Right atrium auricular region (tissue), 2 donors: ENCODE results near the gene TRIP12. TPM values are rescaled to one million over a fixed set of nuclear protein-coding genes. Genes with fewer than 3 reads are reported as not detected.
"Not testable (repeated sequence)": the region's sequence is repeated elsewhere in the genome, so short reads cannot be mapped to it uniquely, and the experiment has no call there.

Source experiments
- DNase-seq: peaks from one replicate; pipeline ENCODE4 v3.0.0-alpha.2; 2019; ENCODE audit warnings: low spot score
- H3K27ac ChIP-seq, 2 donors: fragments of 200-600 bp; sonication (generic); 1 replicate in 1 of 2; 2 replicates in 1 of 2; pipeline ENCODE4 v1.5.1; 2016 to 2019
- H3K27me3 ChIP-seq, 2 donors: fragments of 200-600 bp; sonication (generic); one replicate each; pipeline versions ENCODE4 v1.5.1 to v1.6.0; 2017 to 2019
- H3K36me3 ChIP-seq: fragments of 200-600 bp; sonication (generic); one replicate; pipeline ENCODE4 v1.5.1; 2016
- H3K4me1 ChIP-seq, 2 donors: fragments of 200-600 bp; sonication (generic); one replicate each; pipeline versions ENCODE4 v1.5.1 to v1.6.0; 2017 to 2019
- H3K4me3 ChIP-seq, 2 donors: fragments of 200-600 bp; sonication (generic); 1 replicate in 1 of 2; 2 replicates in 1 of 2; pipeline ENCODE4 v1.5.1; 2017 to 2019; ENCODE audit warnings: mild to moderate bottlenecking in 1 of 2, moderate library complexity in 1 of 2
- H3K9me3 ChIP-seq, 2 donors: fragments of 200-600 bp; sonication (generic); one replicate each; pipeline ENCODE4 v1.5.1; 2019
- CTCF ChIP-seq, 2 donors: fragments of 200-600 bp; sonication (generic); IDR thresholded peaks; one replicate each; pipeline ENCODE4 v1.5.1; 2019; ENCODE audit warnings: antibody characterized with exemption in 2 of 2
- total RNA-seq, 2 donors: library from RNA; depleted of rRNA; stranded (reverse); fragments of >200 nt; gene quantifications; one replicate each; pipeline ENCODE4 v1.1.0, GENCODE V29; 2016

The TRIP12 gene
- total RNA-seq, 2 donors from 2014 or later = 94.8 to 107 TPM

DNA sequence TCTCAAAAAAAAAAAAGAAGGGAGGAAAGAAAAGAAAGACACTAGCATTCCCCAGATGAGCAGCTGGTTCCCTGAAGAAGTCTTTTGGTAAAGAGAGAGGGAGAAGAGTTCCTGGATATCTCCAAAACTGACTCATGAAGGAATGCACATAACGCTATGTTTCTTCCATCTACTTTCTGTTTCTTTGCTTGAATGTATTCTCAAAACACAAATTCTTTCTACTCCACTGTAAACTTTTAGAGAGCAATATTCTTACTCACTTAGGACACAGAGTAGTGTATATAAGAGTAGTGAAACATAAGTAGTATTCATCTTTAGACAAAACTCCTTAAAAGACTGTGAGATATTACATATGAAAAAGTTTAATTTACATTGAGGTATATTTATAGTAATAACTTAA lies 64.2 kb downstream of the TRIP12 start:
- H3K27me3 ChIP-seq = no peaks in the 10 kb centered on the region
- no peak overlapping the region for H3K27ac ChIP-seq
- DNase-seq = no peak
- no peaks in the 10 kb centered on the region for H3K9me3 ChIP-seq
- H3K36me3 ChIP-seq = peaks cover 18% of the 10 kb centered on the region
- H3K4me1 ChIP-seq = peaks cover 0 to 11% of the 10 kb centered on the region in 2 donors
- TF ChIP-seq CTCF (IDR thresholded peaks at IDR 0.05) = no peak
- no peak overlapping the region for H3K4me3 ChIP-seq

DNA sequence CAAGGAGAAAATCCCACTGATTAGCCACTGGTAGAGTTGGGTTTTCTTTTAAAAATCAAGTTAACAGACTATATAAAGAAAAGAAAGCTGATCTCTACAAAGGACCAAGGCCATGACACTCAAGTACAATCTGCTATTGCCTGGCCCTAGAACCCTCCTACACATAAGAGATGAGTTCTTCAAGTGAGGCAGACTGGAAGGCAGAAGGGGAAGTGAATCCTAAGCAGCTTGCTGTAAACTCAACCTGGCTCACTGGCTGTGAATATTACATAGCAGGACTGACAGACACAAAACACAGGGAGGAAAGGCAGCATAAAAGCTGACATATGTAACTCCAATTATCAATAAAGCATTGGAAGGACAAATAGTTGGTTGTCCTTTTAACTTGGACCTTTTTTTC lies 65.4 kb downstream of the TRIP12 start:
- Histone ChIP-seq H3K9me3 (no peaks in the 10 kb centered on the region), H3K36me3 (peaks cover 18% of the 10 kb centered on the region), H3K4me3 (no peak overlapping the region), H3K27ac (no peak overlapping the region), H3K27me3 (no peaks in the 10 kb centered on the region), H3K4me1 (peaks cover 0 to 23% of the 10 kb centered on the region in 2 donors)
- DNase-seq = no peak
- no peak for TF ChIP-seq CTCF (IDR thresholded peaks at IDR 0.05)

DNA sequence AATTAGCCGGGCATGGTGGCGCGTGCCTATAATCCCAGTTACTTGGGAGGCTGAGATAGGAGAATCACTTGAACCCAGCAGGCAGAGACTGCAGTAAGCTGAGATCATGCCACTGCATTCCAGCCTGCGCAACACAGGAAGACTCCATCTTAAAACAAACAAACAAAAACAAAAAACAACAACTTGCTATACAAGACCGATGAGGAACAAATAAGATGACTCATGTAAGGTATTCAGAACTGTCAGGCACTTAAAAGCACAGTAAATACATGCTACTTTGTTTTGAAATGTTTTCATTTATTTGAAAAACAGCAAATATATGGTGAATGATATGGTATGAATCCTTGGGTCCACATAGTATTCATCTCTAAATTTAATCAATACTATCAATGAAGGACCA lies 66.7 kb downstream of the TRIP12 start:
- peaks cover 23% of the 10 kb centered on the region for H3K36me3 ChIP-seq
- TF ChIP-seq CTCF (IDR thresholded peaks at IDR 0.05) = no peak
- H3K27me3 ChIP-seq = no peaks in the 10 kb centered on the region
- H3K27ac ChIP-seq = no peak overlapping the region
- no peak overlapping the region for H3K4me3 ChIP-seq
- H3K4me1 ChIP-seq = peaks cover 0 to 23% of the 10 kb centered on the region in 2 donors
- H3K9me3 ChIP-seq = no peaks in the 10 kb centered on the region
- no peak for DNase-seq

GRCh38 chr2:229852565-229852964 lies 69.2 kb downstream of the TRIP12 start:
- Histone ChIP-seq H3K4me1 (peaks cover 0 to 38% of the 10 kb centered on the region in 2 donors), H3K27me3 (no peaks in the 10 kb centered on the region), H3K4me3 (no peak overlapping the region), H3K36me3 (peaks cover 6% of the 10 kb centered on the region), H3K9me3 (no peaks in the 10 kb centered on the region), H3K27ac (no peak overlapping the region)
- DNase-seq = peak; percentile 69
- no peak for TF ChIP-seq CTCF (IDR thresholded peaks at IDR 0.05)

DNA sequence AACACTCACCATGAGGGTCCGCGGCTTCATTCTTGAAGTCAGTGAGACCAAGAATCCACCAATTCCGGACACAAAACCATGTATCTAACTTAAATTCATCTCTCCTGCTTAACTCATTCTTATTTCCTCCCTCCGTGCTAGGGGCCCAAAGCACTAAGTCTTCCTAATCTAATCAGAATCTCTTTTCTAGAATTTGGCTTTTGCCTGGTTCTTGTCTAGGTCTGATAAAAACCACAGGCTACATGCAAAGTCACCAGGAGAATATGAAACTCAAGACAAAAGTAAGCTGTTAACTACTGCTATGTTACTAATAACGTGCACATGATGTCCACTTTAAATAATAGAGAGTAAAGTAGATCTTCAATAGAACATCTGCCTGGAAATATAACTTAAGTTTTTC lies 69.9 kb downstream of the TRIP12 start:
- no peaks in the 10 kb centered on the region for H3K27me3 ChIP-seq
- no peak for TF ChIP-seq CTCF (IDR thresholded peaks at IDR 0.05)
- peaks cover 0 to 41% of the 10 kb centered on the region in 2 donors for H3K4me1 ChIP-seq
- no peak for DNase-seq
- H3K27ac ChIP-seq = no peak overlapping the region
- no peaks in the 10 kb centered on the region for H3K9me3 ChIP-seq
- no peak overlapping the region for H3K4me3 ChIP-seq
- peaks cover 6% of the 10 kb centered on the region for H3K36me3 ChIP-seq

- H3K36me3 ChIP-seq, H3K27ac ChIP-seq, H3K4me3 ChIP-seq, DNase-seq, H3K9me3 ChIP-seq, H3K27me3 ChIP-seq: not testable (repeated sequence)
- H3K4me1 ChIP-seq = peaks cover 0 to 34% of the 10 kb centered on the region in 2 donors
Measured at GRCh38 chr2:229850355-229851275, 71.2 kb downstream of the TRIP12 start.
